Measurements from ENCODE around the gene POLR2M. TPM values are rescaled to one million over a fixed set of nuclear protein-coding genes. Genes with fewer than 3 reads are reported as not detected.
A peak's percentile ranks its signal among the peaks of the same experiment; 100 is the strongest.

POLR2M gene
- total RNA-seq, 1 experiment from 2014 or later: 53.9 TPM

GRCh38 chr15:57703387-57703786 lies 3.1 kb upstream of the POLR2M start:
- H3K27ac ChIP-seq: no peak overlapping the region
- intact Hi-C loops (cut with micrococcal nuclease; ENCODE audit: unreplicated experiment): no loop called here
- H3K4me3 ChIP-seq: no peak overlapping the region
- H3K4me2 ChIP-seq: no peak overlapping the region
- no peaks in the 10 kb centered on the region for H3K27me3 ChIP-seq (ENCODE audit: insufficient read depth, low read depth)
- no peak for TF ChIP-seq CTCF (conservative IDR thresholded peaks at IDR 0.05)
- no peak for TF ChIP-seq EZH2 (IDR thresholded peaks at IDR 0.05; ENCODE audit: low read depth)
- no peaks in the 10 kb centered on the region for H3F3A ChIP-seq (ENCODE audit: insufficient read depth, low read depth)
- peak in 1 of 2 experiments; percentile 50 for DNase-seq
- BruUV-seq (replicated peaks): no TSS peak
- no peaks in the 10 kb centered on the region for H3K9me3 ChIP-seq (ENCODE audit: insufficient read depth, low read depth)
- peaks cover 18% of the 10 kb centered on the region for H3K79me2 ChIP-seq (ENCODE audit: low read depth)
- H3K36me3 ChIP-seq (ENCODE audit: low read depth): no peaks in the 10 kb centered on the region
- ChIA-PET POLR2A (ENCODE audit: unreplicated experiment) (no interaction called here), CTCF (no interaction called here)
- H3K9me2 ChIP-seq (ENCODE audit: insufficient read depth): no peaks in the 10 kb centered on the region
- H4K20me1 ChIP-seq (ENCODE audit: insufficient read depth): no peaks in the 10 kb centered on the region
- no peak overlapping the region for H2AFZ ChIP-seq
- H3K4me1 ChIP-seq (replicated peaks; ENCODE audit: insufficient read depth): peaks cover 13% of the 10 kb centered on the region

- CTCF ChIA-PET: no interaction called here
- no peaks in the 10 kb centered on the region for H3F3A ChIP-seq (ENCODE audit: insufficient read depth, low read depth)
- H3K4me2 ChIP-seq: no peak overlapping the region
- no peak for TF ChIP-seq EZH2 (IDR thresholded peaks at IDR 0.05; ENCODE audit: low read depth)
- TF ChIP-seq CTCF (conservative IDR thresholded peaks at IDR 0.05): no peak
- no peak overlapping the region for H3K27ac ChIP-seq
- POLR2A ChIA-PET (ENCODE audit: unreplicated experiment): no interaction called here
- no peaks in the 10 kb centered on the region for H3K27me3 ChIP-seq (ENCODE audit: insufficient read depth, low read depth)
- no peaks in the 10 kb centered on the region for H3K9me2 ChIP-seq (ENCODE audit: insufficient read depth)
- H2AFZ ChIP-seq: no peak overlapping the region
- H3K4me3 ChIP-seq: no peak overlapping the region
- intact Hi-C loops (cut with micrococcal nuclease; ENCODE audit: unreplicated experiment): no loop called here
- peaks cover 27% of the 10 kb centered on the region for H3K79me2 ChIP-seq (ENCODE audit: low read depth)
- no peaks in the 10 kb centered on the region for H3K9me3 ChIP-seq (ENCODE audit: insufficient read depth, low read depth)
- no TSS peak for BruUV-seq (replicated peaks)
- peaks cover 15% of the 10 kb centered on the region for H3K4me1 ChIP-seq (replicated peaks; ENCODE audit: insufficient read depth)
- DNase-seq: no peak
- H4K20me1 ChIP-seq (ENCODE audit: insufficient read depth): no peaks in the 10 kb centered on the region
- no peaks in the 10 kb centered on the region for H3K36me3 ChIP-seq (ENCODE audit: low read depth)
Measured at GRCh38 chr15:57704441-57704840, 2.1 kb upstream of the POLR2M start.

GRCh38 chr15:57705746-57706404 lies 639 bp upstream of the POLR2M start:
- 0 out of 2 replicates have a peak, but pooled peaks cover 4% of the 10 kb centered on the region for H3K36me3 ChIP-seq (ENCODE audit: low read depth)
- intact Hi-C loops (cut with micrococcal nuclease; ENCODE audit: unreplicated experiment): loop anchor here (1.0 to 2.0 kb wide), 2 partner anchors 31 to 145 kb away; no protein-coding TSS in a partner anchor
- TSS peak; percentile 98 for BruUV-seq (replicated peaks)
- no peaks in the 10 kb centered on the region for H3K27me3 ChIP-seq (ENCODE audit: insufficient read depth, low read depth)
- no peak for TF ChIP-seq EZH2 (IDR thresholded peaks at IDR 0.05; ENCODE audit: low read depth)
- TF ChIP-seq CTCF (conservative IDR thresholded peaks at IDR 0.05): no peak
- H3K4me2 ChIP-seq: peak overlapping the region; percentile 88
- H3K79me2 ChIP-seq (ENCODE audit: low read depth): peaks cover 36% of the 10 kb centered on the region
- peak overlapping the region; percentile 74 for H3K27ac ChIP-seq
- ChIA-PET POLR2A (ENCODE audit: unreplicated experiment) (interaction anchor here (0.7 kb wide), 2 partner anchors 30 to 155 kb away, joined by 5 read pairs; no protein-coding TSS in a partner anchor), CTCF (no interaction called here)
- peak overlapping the region; percentile 74 for H3K4me3 ChIP-seq
- no peaks in the 10 kb centered on the region for H3K9me3 ChIP-seq (ENCODE audit: insufficient read depth, low read depth)
- H3K9me2 ChIP-seq (ENCODE audit: insufficient read depth): no peaks in the 10 kb centered on the region
- no peaks in the 10 kb centered on the region for H3F3A ChIP-seq (ENCODE audit: insufficient read depth, low read depth)
- no peaks in the 10 kb centered on the region for H4K20me1 ChIP-seq (ENCODE audit: insufficient read depth)
- peak overlapping the region; percentile 92 for H2AFZ ChIP-seq
- no peak for DNase-seq
- H3K4me1 ChIP-seq (replicated peaks; ENCODE audit: insufficient read depth): peaks cover 15% of the 10 kb centered on the region

Data from PC-9 (cell line).